Transverse colon (tissue), 4 donors: ENCODE measurements around the gene SLIT3.

Experiments
- EP300 ChIP-seq: sonication (generic); formaldehyde crosslinking; IDR thresholded peaks from one replicate; pipeline ENCODE4 v1.6.1; 2017; ENCODE audit warnings: antibody characterized with exemption, low read depth
- POLR2A ChIP-seq: fragments of 450-650 bp; IDR thresholded peaks from one replicate; pipeline ENCODE4 v1.6.1; 2016; ENCODE audit warnings: antibody characterized with exemption, mild to moderate bottlenecking, moderate library complexity
- POLR2AphosphoS5 ChIP-seq, 3 donors: sonication (generic); formaldehyde crosslinking; IDR thresholded peaks; one replicate each; pipeline ENCODE4 v1.6.1; 2016; ENCODE audit warnings: antibody characterized with exemption in 3 of 3
- TF ChIP-seq, protein P1 (sequence below), 5 experiments: fragments of 200-600 bp in 3 of 5; fragments of 450-650 bp in 2 of 5; sonication (generic) in 3 of 5; IDR thresholded peaks; 1 replicate in 2 of 5; 2 replicates in 3 of 5; pipeline ENCODE4 v1.5.1; 2016 to 2017; ENCODE audit warnings: antibody characterized with exemption in 5 of 5, inconsistent platforms in 3 of 5, mild to moderate bottlenecking in 2 of 5, moderate library complexity in 1 of 5

DNA sequence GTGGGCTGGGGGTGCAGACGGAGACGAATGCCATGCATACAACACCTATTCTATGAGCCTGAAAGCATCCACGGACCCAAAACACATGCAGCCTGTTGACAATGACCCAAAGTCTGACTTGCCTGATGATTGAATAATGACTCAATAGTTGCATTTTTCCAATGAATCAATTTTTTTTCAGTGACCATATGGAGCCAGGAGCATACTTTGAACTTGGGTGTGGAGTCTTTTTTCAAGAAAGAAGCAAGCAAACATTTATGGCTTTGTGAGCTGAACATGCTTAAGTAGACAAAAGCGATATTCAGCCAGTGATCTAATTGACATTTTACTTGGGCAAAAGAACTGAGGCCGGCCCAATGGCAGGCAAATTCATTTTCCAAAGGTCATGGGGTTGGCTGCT lies 437.9 kb downstream of the SLIT3 start:
- TF ChIP-seq, protein P1, sequence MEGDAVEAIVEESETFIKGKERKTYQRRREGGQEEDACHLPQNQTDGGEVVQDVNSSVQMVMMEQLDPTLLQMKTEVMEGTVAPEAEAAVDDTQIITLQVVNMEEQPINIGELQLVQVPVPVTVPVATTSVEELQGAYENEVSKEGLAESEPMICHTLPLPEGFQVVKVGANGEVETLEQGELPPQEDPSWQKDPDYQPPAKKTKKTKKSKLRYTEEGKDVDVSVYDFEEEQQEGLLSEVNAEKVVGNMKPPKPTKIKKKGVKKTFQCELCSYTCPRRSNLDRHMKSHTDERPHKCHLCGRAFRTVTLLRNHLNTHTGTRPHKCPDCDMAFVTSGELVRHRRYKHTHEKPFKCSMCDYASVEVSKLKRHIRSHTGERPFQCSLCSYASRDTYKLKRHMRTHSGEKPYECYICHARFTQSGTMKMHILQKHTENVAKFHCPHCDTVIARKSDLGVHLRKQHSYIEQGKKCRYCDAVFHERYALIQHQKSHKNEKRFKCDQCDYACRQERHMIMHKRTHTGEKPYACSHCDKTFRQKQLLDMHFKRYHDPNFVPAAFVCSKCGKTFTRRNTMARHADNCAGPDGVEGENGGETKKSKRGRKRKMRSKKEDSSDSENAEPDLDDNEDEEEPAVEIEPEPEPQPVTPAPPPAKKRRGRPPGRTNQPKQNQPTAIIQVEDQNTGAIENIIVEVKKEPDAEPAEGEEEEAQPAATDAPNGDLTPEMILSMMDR (IDR thresholded peaks at IDR 0.05): no peak
- TF ChIP-seq POLR2A: no peak
- no peak for TF ChIP-seq POLR2AphosphoS5 (IDR thresholded peaks at IDR 0.05)
- TF ChIP-seq EP300: no peak
